ENCODE results near the gene CPA1.

DNA sequence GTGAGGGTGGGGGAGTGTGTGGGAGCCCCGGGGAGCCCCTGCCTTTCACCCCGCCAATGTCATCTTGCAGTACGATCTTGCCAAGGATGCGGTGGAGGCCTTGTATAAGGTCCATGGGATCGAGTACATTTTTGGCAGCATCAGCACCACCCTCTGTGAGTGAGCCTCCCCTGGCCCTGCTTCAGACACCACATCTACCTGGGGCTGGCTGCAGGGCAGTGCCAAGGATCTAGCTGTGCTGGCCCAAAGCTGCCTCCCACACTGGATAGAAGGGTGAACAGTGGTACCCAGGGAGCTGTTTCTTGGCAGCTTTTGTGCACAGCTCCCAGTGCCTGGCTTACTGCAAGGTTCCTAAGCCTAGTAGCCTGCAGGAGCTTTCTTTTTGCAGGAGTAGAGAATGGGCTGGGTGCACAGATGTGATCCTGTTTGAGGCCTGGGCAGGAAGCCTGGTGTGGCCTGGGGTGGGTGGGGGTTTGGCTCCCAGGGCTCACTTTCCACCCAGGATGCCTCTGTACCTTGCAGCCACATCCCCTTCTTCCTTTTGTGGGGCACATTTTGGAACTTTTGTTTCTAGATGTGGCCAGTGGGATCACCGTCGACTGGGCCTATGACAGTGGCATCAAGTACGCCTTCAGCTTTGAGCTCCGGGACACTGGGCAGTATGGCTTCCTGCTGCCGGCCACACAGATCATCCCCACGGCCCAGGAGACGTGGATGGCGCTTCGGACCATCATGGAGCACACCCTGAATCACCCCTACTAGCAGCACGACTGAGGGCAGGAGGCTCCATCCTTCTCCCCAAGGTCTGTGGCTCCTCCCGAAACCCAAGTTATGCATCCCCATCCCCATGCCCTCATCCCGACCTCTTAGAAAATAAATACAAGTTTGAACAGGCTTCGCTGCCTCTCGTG is 12.2 kb upstream of the CPA1 start:
- TF ChIP-seq POLR2A (IDR thresholded peaks at IDR 0.05; ENCODE audit: low read length) (no peak), GATA1 (IDR thresholded peaks at IDR 0.05; ENCODE audit: low read depth, low read length) (no peak)
